ENCODE data around the gene ZNF778. TPM values are rescaled to one million over a fixed set of nuclear protein-coding genes. Genes with fewer than 3 reads are reported as not detected.

Gene ZNF778
- total and polyA plus RNA-seq, 10 of the 15 experiments (the other 5 are each of a cell fraction or from before 2014, with no cell fraction given) = 0.20 to 9.7 (median 4.1) TPM

GRCh38 chr16:89176147-89176690 is 41.3 kb upstream of the ZNF778 start:
- Histone ChIP-seq H2AFZ (ENCODE audit: control insufficient read depth, low read depth, low read length) (no peak overlapping the region), H3K27me3 (replicated peaks in 1 of 2; ENCODE audit: control insufficient read depth in 2 of 2, insufficient read depth in 2 of 2, low read length in 1 of 2) (no peaks in the 10 kb centered on the region; a peak in 1 of 4 replicates), H4K20me1 (ENCODE audit: control insufficient read depth, insufficient read depth) (no peaks in the 10 kb centered on the region; the same call in 1 of the 2 replicates), H3K36me3 (ENCODE audit: control insufficient read depth in 2 of 2, insufficient read depth in 2 of 2, low read length in 1 of 2) (no peaks in the 10 kb centered on the region), H3K4me2 (ENCODE audit: control insufficient read depth, insufficient read depth) (no peak overlapping the region), H3K9me3 (replicated peaks; ENCODE audit: control insufficient read depth, insufficient read depth, low read length) (no peaks in the 10 kb centered on the region), H3K9ac (ENCODE audit: control insufficient read depth, insufficient read depth, low read length) (no peak overlapping the region), H3K27ac (ENCODE audit: control insufficient read depth, insufficient read depth) (no peak overlapping the region), H3K4me1 (ENCODE audit: control insufficient read depth, insufficient read depth, low read length) (no peaks in the 10 kb centered on the region), H3K79me2 (ENCODE audit: control insufficient read depth, insufficient read depth, low read length) (no peaks in the 10 kb centered on the region), H3K4me3 (no peak overlapping the region)
- in situ Hi-C loops (cut with MboI) (no loop called here), intact Hi-C loops (cut with micrococcal nuclease; ENCODE audit: unreplicated experiment) (no loop called here)
- WGBS (ENCODE audit: insufficient coverage, insufficient replicate concordance, low lambda C conversion rate, missing lambda C conversion rate) = 45% methylated on average over 20 of the region's 27 CpGs
- ChIA-PET POLR2A (no interaction called here), CTCF (interaction anchor here (1.5 kb wide), 1 partner anchor 9 kb away, joined by 6 read pairs; no protein-coding TSS in a partner anchor), SMC1A (ENCODE audit: uncharacterized antibody, unreplicated experiment) (no interaction called here), RAD21 (ENCODE audit: unreplicated experiment) (interaction anchor here (1.5 kb wide), 1 partner anchor 235 kb away, joined by 4 read pairs; no protein-coding TSS in a partner anchor)
- BruUV-seq (replicated peaks) = no TSS peak
- FAIRE-seq (no peak), DNase-seq (ENCODE audit: low read depth, low spot score) (no peak), ATAC-seq (no peak)
- TF ChIP-seq CREB1 (IDR thresholded peaks at IDR 0.05; ENCODE audit: low read depth) (no peak), E4F1 (IDR thresholded peaks at IDR 0.05; ENCODE audit: borderline replicate concordance, partially characterized antibody) (no peak), USF1 (IDR thresholded peaks at IDR 0.05; ENCODE audit: borderline replicate concordance, extremely low read length, insufficient read depth, low read depth, low read length) (no peak), MYC (IDR thresholded peaks at IDR 0.05; ENCODE audit: insufficient read depth, insufficient read length, insufficient replicate concordance, low read length, severe bottlenecking) (no peak), ZNF24 (IDR thresholded peaks at IDR 0.05) (no peak), ZZZ3 (IDR thresholded peaks at IDR 0.05; ENCODE audit: control insufficient read depth, insufficient read length, low read depth) (no peak), SMARCA5 (IDR thresholded peaks at IDR 0.05) (no peak), HSF1 (IDR thresholded peaks at IDR 0.05; ENCODE audit: low read depth, low read length) (no peak)

All from GM12878 (cell line).